B cell (primary cell): ENCODE measurements around the gene MZB1.
"Not testable (repeated sequence)": the region's sequence is repeated elsewhere in the genome, so short reads cannot be mapped to it uniquely, and the experiment has no call there.

Experiments
- CTCF ChIP-seq: fragments of 200-600 bp; IDR thresholded peaks from one replicate; pipeline ENCODE4 v1.8.0; 2022; ENCODE audit warnings: antibody characterized with exemption, mild to moderate bottlenecking
- EZH2 ChIP-seq: IDR thresholded peaks from 2 replicates; pipeline ENCODE4 v1.6.1; 2012; ENCODE audit warnings: borderline replicate concordance, low read depth, mild to moderate bottlenecking, moderate library complexity, low read length; ENCODE audit not compliant: insufficient read depth, poor library complexity, severe bottlenecking

GRCh38 chr5:139409116-139409515 is 19.4 kb upstream of the MZB1 start:
- not testable (repeated sequence) for TF ChIP-seq CTCF, EZH2
